HG03066 (cell line): ENCODE data around the gene CAPZA1.

Experiments
- ATAC-seq: cut with Tn5 transposase; IDR thresholded peaks from one replicate; pipeline ENCODE4 v1.9.1; 2021; ENCODE audit warnings: low read depth; ENCODE audit not compliant: unreplicated experiment

Gene CAPZA1

GRCh38 chr1:112698366-112699310, 79.0 kb downstream of the CAPZA1 start:
- ATAC-seq, result no peak

DNA sequence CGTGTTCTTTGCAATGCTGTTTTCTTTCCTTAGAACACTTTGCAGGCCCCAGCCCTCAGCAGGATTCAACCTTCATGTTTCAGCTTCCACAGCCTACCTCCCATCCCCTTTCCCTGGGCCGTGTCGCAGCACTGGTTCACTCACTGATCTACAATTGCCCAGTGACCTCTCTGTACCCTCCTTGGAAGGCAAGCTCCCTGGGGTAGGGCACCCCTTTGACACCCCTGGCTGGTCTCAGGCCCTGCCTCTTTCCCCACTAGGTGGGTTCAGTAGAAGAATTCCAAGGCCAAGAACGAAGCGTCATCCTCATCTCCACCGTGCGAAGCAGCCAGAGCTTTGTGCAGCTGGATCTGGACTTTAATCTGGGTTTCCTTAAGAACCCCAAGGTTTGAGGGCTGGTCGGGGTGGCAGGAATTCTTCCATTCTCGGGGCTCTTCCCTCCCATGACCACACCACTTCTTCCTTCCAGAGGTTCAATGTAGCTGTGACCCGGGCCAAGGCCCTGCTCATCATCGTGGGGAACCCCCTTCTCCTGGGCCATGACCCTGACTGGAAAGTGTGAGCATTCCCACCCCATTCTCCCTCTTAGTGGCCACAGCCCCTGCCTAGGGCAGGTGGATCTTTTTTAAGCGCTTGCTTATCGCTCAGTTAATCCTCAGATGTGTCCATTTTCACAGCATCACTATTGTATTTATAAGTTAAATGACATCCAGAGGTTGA, 80.0 kb downstream of the CAPZA1 start:
- ATAC-seq, result no peak

DNA sequence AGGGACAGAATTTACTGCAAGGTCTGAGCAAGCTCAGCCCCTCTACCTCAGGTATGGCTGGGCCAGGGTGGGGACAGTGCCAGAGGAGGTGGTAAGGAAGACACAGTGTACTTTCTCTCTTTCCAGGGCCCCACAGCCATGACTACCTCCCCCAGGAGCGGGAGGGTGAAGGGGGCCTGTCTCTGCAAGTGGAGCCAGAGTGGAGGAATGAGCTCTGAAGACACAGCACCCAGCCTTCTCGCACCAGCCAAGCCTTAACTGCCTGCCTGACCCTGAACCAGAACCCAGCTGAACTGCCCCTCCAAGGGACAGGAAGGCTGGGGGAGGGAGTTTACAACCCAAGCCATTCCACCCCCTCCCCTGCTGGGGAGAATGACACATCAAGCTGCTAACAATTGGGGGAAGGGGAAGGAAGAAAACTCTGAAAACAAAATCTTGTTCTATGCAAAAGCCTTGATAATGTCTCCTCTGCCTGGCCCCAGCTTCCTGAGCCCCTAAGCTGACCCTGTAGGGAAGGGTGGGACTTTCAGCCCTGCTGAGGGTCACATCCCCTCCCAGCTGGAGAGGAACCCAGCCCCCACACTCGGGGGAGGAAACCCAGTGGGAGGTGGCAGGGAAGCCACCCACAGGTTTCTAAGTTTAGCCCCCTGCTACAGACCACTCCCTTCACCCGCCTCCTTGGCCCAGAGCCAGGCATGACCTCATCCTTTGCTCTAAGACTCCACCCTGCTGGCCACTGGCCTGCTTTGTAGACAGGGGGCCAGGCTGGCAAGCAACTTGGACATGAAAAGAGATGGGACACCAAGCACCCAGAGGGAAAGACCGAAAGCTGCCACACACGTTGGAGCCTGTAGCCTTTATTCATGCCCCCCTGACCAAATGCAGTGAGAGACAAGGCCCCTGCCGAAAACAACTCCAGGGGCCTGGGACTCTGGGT, 80.9 kb downstream of the CAPZA1 start:
- no peak for ATAC-seq

- ATAC-seq, result no peak
Measured at GRCh38 chr1:112701227-112702066, 81.8 kb downstream of the CAPZA1 start.

DNA sequence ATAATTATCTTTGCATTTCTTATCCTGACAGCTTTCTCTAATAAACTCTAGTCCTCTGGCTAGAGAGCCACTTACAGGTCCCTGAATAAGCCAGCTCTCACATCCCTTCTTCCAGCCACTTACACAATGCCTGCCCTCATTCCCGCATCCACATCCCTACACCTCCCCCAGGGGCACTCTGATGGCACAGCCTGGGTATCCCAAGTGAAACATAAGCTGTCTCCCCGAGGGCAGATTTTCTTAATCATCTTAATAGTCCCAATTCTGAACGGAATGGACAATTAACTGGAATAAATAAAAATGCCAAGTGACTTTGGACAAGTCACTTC, 82.4 kb downstream of the CAPZA1 start:
- no peak for ATAC-seq

DNA sequence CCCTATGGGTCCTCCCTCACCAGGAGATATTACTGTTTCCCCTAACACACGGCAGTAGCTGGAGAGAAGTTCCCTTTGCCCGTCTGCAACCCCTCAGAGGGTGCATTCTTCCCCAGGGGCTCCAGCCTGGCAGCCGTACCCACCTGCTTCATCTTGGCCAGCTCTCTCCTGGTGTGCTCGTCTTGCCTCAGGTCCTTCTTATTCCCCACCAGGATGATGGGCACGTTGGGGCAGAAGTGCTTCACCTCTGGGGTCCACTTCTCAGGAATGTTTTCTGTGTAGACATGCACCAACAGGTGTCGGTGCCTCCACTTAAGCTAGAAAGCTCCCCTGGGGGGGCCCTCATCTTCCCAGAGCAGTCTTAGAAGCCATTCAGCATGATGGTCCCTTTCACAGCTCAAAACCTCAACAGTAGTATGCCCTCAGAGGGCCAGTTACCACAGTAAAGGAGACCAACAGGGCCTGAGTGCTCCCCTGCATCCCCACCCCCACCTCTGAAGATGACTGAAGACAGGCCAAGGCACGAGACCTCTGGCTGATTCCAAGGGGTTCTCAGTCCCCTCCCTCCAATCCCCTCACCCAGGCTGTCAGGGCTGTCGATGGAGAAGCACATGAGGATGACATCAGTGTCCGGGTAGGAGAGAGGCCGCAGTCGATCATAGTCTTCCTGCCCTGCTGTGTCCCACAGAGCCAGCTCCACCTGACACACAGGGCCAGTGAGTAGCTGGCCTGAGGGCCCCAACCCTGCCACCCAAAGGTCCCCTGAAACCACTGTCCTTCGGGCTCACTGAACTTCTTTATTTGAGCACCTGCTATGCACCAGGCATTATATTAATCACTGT, 83.0 kb downstream of the CAPZA1 start:
- ATAC-seq, result no peak

DNA sequence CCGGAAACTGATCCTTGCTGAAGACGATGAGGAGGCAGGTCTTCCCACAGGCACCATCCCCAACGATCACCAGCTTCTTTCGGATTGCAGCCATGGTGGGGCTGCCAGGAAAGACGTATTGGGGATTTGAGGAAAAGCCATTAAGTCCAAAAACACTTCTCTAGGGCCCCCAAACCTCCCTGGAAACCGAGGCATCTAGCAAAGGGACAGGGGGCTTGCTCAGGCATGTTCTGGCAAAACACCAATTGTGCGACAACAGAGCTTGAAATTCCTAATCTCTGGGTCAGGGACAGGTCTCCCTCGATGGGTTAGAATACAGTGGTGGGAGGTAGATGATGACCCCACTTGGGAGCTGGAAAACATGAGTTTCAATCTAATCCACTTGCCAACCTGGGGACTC, 84.1 kb downstream of the CAPZA1 start:
- ATAC-seq, result no peak

- ATAC-seq, result no peak
Measured at GRCh38 chr1:112704391-112704933, 84.8 kb downstream of the CAPZA1 start.

DNA sequence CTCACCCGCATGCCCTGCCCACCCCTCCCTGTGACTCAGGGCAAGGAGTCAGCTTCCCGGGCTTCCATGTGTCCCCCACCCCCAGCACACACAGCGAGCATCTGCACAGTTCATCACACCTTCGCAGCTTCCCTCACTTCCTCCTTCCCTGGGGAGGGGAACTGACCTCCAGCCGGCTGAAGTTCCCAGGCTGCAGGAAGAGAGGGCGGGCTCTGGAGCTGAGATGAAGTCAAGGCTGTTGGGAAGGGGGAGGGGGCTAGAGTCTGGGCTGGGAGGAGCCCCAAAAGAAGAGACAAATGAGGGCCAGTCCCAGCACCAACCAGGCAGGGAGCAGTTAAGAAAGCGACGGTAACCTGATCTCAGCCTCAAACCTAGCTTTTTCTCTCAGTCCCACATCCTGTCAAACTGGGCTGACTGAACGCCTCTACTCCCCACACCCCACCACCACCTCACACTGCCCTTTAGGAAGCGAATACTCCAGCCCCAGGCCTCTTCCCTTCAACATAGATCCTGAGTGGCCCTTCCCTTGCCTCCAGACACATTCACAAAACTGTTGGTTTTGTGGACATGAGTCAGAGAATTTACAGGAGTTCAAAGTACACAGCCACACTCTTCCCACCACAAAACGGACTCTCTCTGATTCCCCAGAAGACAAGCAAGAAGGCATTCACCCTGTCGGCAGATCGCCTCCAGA, 85.4 kb downstream of the CAPZA1 start:
- peak; percentile 69 for ATAC-seq

DNA sequence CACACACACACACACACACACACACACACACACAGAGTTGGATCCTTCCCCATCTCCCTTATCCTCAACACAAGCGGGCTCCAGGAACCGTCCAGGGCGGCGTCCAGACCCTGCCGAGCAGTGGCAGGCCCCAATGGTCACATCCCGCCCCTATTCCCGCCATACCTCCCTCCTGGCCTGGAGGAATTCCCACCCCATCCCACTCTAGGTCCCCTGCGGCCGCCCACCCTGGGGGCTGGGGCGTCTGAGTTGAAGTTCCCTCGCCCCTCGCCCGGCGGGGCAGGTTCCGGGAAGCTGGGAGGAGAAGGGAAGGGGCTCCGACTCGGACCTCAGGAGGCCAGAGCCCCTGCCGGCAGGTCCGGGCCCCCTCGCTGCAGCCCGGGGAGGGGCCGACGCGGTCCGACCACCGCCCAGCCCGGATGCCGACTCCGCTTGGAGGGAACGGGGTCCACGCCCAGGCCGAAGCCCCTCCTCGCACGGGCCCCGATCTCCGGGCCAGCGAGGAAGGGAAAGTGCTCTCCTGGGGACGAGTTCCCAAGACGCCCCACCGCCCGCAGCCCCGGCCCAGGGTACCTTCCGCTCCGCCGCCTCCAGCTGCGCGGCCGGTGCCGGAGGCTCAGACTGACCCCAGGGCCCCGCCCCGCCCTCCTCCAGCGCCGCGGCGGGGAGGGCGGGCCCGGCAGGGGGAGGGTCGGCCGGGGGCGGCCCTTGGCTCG, 87.0 kb downstream of the CAPZA1 start, which contains the start of gene RHOC:
Gene RHOC, minus strand, starts transcription at position 623 of the 716 bp plus-strand sequence. CDS start 3,328 bp downstream, outside the sequence.
- peak; percentile 49 for ATAC-seq

DNA sequence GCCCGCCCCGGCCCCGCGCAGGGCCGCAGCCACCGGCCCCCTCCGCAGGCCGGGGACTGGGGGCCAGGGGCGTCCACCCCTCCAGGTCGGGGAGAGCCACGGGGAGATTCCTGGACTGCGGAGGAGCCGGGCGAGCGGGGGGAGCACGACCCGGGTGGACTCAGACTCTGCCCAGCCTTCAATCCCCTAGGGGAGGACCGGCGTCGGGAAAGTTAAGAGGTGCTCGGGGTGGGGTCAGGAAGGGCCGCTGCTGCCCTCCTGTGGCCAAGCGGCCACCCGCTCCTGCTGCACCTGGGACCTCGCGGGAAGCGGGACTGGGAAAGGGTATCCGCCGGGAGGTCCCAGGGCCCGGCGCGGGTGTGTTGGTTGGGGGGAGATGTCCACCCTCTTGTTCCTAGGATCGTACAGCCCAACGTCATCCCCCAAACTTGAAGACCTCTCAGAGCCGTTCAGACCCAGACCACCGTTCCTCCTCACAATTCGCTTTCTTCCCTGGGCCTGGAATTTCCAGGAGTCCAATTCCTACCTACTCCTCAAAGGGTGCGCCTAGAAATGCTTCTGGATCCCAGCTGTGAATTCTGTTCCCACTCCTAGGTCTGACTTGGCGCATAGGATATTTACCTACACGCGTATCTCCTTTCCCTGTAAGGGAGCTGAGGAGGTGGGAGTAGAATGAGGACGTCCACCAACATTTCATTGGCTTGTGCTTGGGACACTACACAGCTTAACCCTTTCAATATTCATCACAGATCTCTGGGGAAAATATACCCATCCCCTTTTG, 87.8 kb downstream of the CAPZA1 start:
- ATAC-seq, result peak; percentile 51

GRCh38 chr1:112708002-112708448, 88.4 kb downstream of the CAPZA1 start:
- ATAC-seq, result no peak

DNA sequence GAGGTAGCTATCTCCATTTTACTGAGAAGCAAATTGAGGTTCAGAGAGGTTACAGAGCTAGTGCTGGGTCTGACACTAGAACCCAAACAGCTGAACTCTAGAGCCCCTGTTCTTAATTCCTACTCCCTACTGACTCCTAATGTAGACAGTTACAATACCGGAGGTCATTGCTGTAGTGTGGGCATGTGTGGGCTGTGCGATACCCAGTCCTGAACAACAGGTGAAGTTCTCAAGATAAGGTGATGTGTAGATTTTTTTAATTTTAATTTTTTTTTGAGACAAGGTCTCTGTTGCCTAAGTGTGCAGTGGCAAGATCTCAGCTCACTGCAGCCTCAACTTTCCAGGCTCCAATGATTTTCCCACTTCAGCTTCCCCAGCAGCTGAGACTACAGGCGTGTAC, 88.9 kb downstream of the CAPZA1 start:
- ATAC-seq, result no peak

GRCh38 chr1:112710159-112710558, 90.5 kb downstream of the CAPZA1 start:
- no peak for ATAC-seq

DNA sequence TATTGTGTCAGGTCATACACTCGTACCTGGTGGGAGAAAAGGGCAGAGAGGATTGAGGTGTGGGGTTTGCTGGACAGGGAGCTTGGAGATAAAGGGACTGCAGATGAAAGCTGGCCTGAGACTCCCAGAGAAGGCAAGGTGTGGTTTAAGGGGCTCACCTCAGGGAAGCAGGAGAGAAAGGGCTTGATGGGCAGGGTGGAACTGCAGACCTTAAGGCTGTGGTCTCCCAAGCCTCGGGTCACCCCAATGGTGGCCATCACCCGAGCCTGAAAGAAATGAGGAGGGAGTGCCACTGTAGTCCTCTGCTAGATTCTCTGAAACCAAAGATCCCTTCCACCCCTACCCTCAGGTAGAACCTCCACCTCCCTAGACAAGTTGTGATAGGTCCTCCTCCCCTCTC, 91.0 kb downstream of the CAPZA1 start:
- no peak for ATAC-seq

DNA sequence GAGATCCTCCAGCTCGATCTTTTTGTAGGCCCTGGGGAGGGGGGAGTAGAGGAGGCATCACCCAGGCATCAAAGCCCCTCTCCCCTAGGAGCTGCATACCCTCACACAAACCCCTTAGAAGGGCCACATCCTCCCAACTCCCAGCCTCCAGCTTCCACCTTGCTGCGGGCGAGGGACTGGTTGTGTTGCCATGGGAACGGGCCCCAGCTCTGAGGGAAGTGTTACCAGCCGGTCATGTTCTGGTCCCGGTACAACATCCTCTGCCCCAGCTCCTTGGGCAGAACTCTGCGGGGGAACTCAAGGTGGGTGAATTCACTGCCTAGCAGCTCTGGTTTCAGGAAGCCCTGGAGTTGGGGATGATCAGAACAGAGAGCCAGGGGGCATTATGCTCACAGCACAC, 91.4 kb downstream of the CAPZA1 start:
- no peak for ATAC-seq

GRCh38 chr1:112711670-112712069, 92.0 kb downstream of the CAPZA1 start:
- ATAC-seq, result no peak
